Transverse colon (tissue), 3 donors: ENCODE data around the gene MB21D2.

ENCODE experiments used
- EP300 ChIP-seq: sonication (generic); formaldehyde crosslinking; IDR thresholded peaks from one replicate; pipeline ENCODE4 v1.6.1; 2017; ENCODE audit warnings: antibody characterized with exemption, low read depth
- POLR2A ChIP-seq: fragments of 450-650 bp; IDR thresholded peaks from one replicate; pipeline ENCODE4 v1.6.1; 2016; ENCODE audit warnings: antibody characterized with exemption, mild to moderate bottlenecking, moderate library complexity
- TF ChIP-seq, protein P1 (sequence below), 5 experiments: fragments of 200-600 bp in 3 of 5; fragments of 450-650 bp in 2 of 5; sonication (generic) in 3 of 5; IDR thresholded peaks; 1 replicate in 2 of 5; 2 replicates in 3 of 5; pipeline ENCODE4 v1.5.1; 2016 to 2017; ENCODE audit warnings: antibody characterized with exemption in 5 of 5, inconsistent platforms in 3 of 5, mild to moderate bottlenecking in 2 of 5, moderate library complexity in 1 of 5

DNA sequence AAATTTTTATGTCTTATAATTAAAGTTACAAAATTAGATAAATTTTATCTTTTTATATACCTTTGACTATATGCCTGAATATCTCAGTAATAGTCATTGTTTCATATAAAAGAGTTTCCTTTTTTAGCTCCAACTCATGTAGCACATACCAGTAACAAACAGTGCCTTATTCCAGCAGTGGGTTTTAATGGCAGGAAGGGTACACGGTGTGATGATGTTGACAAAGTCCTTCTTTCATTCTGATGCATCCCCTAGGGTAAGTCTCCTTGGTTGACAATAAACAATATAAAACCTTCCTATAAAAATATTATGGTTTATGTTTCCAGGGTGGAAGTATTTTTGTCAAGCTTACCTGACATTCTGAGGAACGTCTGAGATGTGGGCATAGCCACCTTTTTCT, 113.2 kb downstream of the MB21D2 start:
- TF ChIP-seq EP300 (no peak), POLR2A (no peak)
- TF ChIP-seq, protein P1, sequence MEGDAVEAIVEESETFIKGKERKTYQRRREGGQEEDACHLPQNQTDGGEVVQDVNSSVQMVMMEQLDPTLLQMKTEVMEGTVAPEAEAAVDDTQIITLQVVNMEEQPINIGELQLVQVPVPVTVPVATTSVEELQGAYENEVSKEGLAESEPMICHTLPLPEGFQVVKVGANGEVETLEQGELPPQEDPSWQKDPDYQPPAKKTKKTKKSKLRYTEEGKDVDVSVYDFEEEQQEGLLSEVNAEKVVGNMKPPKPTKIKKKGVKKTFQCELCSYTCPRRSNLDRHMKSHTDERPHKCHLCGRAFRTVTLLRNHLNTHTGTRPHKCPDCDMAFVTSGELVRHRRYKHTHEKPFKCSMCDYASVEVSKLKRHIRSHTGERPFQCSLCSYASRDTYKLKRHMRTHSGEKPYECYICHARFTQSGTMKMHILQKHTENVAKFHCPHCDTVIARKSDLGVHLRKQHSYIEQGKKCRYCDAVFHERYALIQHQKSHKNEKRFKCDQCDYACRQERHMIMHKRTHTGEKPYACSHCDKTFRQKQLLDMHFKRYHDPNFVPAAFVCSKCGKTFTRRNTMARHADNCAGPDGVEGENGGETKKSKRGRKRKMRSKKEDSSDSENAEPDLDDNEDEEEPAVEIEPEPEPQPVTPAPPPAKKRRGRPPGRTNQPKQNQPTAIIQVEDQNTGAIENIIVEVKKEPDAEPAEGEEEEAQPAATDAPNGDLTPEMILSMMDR (IDR thresholded peaks at IDR 0.05), result no peak
